NOMO-1 treated with DMSO at 0.1 percent for 48 hours (cell line): Measurements from ENCODE around the gene EIF4G1.
A peak's percentile ranks its signal among the peaks of the same experiment; 100 is the strongest.
"Not testable (repeated sequence)": the region's sequence is repeated elsewhere in the genome, so short reads cannot be mapped to it uniquely, and the experiment has no call there.

Experiments
- DNase-seq: peaks from one replicate; lab custom pipeline; 2025; ENCODE audit not compliant: unreplicated experiment; lab: John Stamatoyannopoulos, UW

EIF4G1 gene

DNA sequence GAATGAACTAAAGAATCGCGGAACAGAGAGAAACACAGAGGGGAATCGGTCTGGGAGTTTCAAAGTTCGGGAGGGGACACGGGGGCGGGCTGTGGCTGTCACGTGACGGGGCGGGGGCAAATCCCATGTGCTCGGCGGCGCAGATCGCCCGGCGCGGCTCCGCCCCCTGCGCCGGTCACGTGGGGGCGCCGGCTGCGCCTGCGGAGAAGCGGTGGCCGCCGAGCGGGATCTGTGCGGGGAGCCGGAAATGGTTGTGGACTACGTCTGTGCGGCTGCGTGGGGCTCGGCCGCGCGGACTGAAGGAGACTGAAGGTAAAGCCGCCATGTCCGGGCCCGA lies at the start of gene EIF4G1:
TSS of gene EIF4G1 (plus strand) at position 244 of the 337 bp plus-strand sequence. CDS start 1,191 bp downstream, outside the sequence.
- DNase-seq: peak; percentile 94

DNA sequence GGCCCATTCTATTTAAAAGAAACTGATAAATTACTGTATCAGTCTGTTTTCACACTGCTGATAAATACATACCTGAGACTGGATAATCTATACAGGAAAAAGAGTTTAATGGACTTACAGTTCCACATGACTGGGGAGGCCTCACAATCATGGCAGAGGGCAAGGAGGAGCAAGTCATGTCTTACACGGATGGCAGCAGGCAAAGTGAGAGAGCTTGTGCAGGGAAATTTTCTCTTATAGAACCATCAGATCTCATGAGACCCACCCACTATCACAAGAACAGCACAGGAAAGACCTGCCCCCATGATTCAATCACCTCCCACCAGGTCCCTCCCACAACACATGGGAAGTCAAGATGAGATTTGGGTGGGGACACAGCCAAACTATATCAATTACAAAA lies 47.2 kb upstream of the EIF4G1 start:
- not testable (repeated sequence) for DNase-seq

DNA sequence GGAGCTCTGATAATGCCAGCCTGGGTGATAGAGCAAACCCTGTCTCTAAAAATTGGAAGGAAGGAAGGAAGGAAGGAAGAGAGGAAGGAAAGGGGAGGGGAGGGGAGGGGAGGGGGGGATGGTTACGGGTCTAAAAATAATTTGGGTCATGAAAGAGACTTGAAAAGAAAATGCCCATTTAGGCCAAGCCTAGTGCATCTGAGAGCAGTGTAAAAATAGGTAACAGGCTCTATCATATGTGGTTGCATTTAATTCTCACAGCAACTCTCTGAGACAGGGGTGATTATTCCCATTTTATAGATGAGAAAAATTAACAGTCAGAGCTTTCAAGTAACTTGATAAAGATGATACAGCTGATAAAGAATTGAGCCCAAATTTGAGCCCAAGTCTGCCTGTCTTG lies 42.1 kb upstream of the EIF4G1 start:
- no peak for DNase-seq

- DNase-seq: no peak
These were observed 39.1 kb upstream of the EIF4G1 start for GRCh38 chr3:184275381-184275701.

DNA sequence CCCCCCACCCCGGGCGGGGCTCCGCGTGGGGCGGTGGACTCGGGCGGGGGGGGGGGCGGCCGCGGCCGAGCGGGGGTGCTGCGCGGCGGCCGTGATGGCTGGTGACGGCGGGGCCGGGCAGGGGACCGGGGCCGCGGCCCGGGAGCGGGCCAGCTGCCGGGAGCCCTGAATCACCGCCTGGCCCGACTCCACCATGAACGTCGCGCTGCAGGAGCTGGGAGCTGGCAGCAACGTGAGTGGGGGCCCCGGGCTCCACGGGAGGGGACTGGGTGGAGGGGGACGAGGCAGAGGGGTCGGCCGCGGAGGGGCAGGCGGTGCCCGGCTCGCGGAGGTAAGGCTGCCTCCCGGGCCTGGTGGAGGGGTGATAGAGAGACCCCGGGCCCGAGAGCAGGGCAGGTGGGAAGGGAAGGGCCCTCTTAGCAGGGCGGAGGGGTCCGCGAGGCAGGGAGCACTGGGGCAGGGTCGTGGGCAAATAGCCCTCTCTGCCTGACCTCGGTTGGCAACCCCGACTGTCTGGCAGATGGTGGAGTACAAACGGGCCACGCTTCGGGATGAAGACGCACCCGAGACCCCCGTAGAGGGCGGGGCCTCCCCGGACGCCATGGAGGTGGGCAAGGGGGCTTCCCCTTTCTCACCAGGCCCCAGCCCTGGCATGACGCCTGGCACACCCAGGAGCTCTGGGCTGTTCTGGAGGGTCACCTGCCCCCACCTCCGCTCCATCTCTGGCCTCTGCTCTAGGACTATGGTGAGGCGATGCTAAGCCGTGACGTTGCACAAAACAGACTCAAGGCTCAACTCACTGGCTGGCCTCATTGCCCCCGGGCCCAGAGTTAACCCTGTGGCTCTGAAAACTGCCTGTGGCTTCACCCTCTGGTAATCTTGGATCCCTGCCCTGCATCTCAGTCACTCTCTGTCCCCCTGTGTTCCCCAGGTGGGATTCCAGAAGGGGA lies 38.2 kb upstream of the EIF4G1 start, which contains the start of gene ECE2:
TSS of gene ECE2 (plus strand) at position 62 of the 950 bp plus-strand sequence. CDS start at position 194, 132 bp downstream.
- DNase-seq: no peak

GRCh38 chr3:184277366-184277765 lies 37.0 kb upstream of the EIF4G1 start:
- DNase-seq: no peak

- no peak for DNase-seq
These were observed 31.5 kb upstream of the EIF4G1 start for GRCh38 chr3:184282941-184283340.

- DNase-seq: no peak
These were observed 30.7 kb upstream of the EIF4G1 start for GRCh38 chr3:184283681-184284080.

DNA sequence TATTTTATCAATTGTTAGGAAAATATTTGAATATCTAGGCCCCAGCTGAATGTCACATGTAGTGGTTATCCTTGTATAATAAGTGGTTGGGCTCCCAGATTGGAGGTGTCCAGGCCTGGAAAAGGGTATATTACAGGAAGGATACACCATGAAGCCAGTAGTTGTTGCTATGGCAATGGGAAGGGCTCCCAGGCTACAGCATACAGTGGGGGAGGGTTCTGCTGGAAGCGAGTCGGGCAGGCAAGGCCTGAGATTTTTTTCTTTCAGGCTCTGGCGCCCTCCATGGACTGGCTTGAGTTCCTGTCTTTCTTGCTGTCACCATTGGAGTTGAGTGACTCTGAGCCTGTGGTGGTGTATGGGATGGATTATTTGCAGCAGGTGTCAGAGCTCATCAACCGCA lies 29.7 kb upstream of the EIF4G1 start:
- peak; percentile 52 for DNase-seq

- peak; percentile 55 for DNase-seq
These were observed 24.9 kb upstream of the EIF4G1 start for GRCh38 chr3:184289426-184289938.

GRCh38 chr3:184290331-184290730 lies 24.1 kb upstream of the EIF4G1 start:
- DNase-seq: no peak

GRCh38 chr3:184291044-184291737 lies 23.2 kb upstream of the EIF4G1 start:
- DNase-seq: no peak

DNA sequence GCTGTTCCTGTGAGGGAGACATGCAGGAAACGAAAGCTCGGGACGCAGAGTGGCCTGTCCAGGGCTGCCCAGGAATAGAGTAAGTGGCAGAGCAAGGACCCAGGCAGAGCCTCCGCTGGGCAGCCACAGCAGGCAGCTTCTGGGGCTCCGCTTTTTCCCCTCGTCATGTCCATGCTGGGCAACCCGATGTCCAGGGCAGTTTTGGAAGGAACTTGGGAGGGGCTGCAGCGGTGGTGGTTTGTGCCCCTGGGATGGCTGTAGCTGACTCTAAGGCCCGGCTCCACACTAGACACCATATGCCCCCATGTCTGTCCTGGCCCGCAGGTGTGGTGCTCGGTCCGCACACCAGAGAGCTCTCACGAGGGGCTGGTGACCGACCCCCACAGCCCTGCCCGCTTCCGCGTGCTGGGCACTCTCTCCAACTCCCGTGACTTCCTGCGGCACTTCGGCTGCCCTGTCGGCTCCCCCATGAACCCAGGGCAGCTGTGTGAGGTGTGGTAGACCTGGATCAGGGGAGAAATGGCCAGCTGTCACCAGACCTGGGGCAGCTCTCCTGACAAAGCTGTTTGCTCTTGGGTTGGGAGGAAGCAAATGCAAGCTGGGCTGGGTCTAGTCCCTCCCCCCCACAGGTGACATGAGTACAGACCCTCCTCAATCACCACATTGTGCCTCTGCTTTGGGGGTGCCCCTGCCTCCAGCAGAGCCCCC lies 22.5 kb upstream of the EIF4G1 start:
- DNase-seq: no peak

DNA sequence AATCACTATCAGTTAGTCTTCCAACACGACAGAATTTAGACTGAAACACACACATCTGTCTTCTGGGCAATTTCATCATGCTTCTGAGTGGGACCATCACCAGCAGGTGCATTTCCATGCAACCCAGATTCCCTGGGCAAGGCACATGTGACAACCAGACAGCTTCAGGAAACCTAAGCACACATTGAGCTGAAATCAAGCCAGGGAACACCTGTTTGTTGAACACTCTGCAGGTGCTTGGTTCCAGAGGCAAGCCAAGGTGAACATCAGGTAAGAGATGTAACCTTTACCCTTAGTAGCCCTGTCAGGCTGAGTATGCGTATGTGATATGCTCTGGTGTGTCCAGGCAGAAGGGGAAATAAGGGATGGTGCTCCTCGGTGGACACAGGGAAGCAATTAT lies 18.6 kb upstream of the EIF4G1 start:
- no peak for DNase-seq

DNA sequence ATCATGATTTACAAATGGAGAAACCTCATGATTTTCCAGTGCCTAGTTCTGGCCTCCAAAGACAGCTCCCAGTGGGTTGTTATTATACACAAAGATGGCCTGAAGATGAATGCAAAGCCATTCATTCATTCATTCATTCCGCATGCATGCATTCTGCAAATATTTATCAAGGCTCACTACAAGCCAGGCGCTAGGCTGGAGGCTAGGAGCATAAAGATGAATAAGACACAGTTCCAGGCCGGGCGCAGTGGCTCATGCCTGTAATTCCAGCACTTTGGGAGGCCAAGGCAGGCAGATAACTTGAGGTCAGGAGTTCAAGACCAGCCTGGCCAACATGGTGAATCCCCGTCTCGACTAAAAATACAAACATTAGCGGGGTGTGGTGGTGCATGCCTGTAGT lies 17.8 kb upstream of the EIF4G1 start:
- no peak for DNase-seq

DNA sequence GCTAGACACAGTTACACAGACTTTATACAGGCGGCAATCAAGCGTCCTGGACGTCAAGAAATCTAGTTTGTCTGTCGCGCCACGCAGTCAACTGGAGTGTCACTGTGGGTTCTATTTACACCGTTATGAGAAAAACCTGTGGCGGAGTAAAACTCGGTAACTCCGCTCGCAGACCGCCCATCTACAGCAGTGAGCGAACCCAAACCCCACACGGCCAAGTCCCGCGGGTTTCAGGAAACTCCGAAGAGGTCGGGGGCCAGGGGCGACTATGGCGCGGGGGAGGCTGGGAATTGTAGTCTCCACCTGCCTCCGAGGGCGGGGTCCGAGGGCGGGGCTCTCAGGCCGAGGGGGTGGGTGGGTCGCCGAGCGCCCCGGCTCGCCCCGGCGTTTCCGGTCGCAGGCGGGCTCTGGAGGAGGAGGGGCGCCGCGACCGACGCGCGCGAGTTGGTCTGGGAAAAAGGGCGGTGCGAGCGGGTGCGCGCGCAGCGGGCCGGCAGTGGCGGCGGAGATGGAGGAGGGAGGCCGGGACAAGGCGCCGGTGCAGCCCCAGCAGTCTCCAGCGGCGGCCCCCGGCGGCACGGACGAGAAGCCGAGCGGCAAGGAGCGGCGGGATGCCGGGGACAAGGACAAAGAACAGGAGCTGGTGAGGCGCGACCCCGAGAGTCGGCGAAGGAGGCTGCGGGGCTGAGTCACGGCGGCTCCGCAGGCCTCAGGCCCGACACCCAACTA lies 15.5 kb upstream of the EIF4G1 start, which contains the start of gene PSMD2:
TSS of gene PSMD2 (plus strand) at position 483 of the 729 bp plus-strand sequence. CDS start at position 509, 26 bp downstream.
- DNase-seq: peak; percentile 98

- DNase-seq: no peak
These were observed 14.7 kb upstream of the EIF4G1 start for GRCh38 chr3:184299488-184300377.

GRCh38 chr3:184300378-184300720 lies 14.1 kb upstream of the EIF4G1 start:
- DNase-seq: no peak

DNA sequence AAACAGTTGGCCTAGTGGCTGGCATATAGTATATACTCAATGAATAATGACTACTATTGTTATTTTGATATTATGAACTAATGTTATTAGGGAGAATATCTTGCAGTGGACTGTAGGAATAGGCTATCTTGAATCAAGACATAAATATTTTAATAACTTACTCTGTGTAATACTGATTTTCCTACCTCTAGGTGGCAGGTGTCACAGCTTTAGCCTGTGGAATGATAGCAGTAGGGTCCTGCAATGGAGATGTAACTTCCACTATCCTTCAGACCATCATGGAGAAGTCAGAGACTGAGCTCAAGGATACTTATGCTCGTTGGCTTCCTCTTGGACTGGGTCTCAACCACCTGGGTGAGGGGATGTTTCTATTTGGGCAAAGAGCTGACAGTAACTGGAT lies 8.8 kb upstream of the EIF4G1 start:
- DNase-seq: no peak
